Kidney capillary endothelial cell (primary cell): Measurements from ENCODE around the gene NLRC5.
"Not testable (repeated sequence)": the region's sequence is repeated elsewhere in the genome, so short reads cannot be mapped to it uniquely, and the experiment has no call there.

ENCODE experiments used
- DNase-seq: peaks from one replicate; pipeline ENCODE4 v3.0.0-alpha.2; 2018; ENCODE audit warnings: low spot score

NLRC5 gene

DNA sequence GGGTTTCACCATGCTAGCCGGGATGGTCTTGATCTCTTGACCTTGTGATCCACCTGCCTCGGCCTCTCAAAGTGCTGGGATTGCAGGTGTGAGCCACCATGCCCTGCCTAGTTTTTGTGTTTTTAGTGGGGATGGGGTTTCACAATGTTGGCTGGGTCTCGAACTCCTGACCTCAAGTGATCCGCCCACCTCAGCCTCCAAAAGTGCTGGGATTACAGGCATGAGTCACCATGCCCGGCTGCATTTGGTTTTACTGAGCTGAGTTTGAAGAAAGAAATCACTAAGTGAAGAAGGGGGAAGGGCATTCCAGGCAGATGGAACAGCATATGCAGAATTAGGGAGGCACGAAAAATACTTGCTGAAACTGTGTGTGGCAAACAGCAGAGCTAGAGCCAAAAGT, 110.6 kb downstream of the NLRC5 start:
- not testable (repeated sequence) for DNase-seq

DNA sequence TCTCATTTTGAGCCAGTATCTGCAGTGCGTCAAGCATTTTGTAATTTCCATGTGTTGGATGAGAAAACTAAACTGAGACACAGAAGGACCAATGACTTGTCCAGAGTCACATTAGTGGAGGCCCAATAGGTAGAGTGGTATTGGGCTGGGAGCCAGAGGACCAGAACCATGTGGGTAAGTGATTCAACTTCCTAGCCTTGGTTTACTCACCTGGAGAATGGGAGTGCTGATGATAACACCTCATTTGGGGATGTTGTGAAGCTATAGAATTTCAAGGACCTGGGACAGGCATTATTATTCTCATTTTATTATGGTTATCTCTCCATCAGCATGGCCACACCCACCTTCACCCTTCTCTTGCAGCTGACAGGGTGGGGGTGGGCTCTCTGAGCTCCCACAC, 111.1 kb downstream of the NLRC5 start:
- DNase-seq: no peak

DNA sequence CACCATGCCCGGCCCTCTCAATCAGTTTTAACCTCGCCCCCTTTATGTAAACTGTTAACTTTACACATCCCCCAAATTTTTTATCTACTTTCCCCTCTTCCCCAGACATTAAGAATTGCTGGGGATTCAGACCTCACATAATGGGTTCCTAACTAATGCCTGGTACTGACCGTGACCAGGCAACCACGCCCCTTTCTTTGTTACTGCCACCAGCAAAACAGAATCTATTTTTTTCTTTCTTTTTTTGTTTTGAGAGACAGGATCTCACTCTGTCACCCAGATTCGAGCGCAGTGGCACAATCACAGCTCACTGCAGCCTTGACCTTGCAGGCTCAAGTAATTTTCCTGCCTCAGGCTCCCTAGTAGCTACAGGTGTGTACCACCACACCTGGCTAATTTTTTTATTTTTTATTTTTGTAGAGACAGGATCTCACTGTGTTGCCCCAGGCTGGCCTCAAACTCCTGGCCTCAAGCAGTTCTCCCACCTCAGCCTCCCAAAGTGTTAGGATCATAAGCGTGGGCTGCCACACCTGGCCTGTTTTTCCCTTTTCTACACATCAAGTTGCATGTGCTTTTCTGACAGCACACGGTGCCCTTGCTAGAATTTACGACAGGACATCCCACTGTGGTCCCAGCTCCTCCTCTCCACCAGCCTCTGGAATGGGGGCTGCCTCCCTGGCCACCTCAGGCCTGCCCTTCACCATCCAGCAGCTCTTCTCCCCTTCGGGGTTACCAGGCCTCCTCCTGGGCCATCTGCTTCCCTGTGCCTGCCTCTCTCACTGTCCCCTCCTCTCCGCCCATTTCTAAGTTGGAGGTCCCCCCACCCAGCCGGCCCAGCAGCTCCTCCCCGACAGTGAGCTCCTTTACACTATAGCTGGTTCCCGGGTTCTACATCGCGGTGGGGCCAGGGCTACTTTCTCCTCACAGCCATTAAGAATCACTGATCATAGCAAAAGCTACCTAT, 113.8 kb downstream of the NLRC5 start:
- no peak for DNase-seq

- DNase-seq: no peak
Measured at GRCh38 chr16:57104706-57105105, 115.3 kb downstream of the NLRC5 start.

DNA sequence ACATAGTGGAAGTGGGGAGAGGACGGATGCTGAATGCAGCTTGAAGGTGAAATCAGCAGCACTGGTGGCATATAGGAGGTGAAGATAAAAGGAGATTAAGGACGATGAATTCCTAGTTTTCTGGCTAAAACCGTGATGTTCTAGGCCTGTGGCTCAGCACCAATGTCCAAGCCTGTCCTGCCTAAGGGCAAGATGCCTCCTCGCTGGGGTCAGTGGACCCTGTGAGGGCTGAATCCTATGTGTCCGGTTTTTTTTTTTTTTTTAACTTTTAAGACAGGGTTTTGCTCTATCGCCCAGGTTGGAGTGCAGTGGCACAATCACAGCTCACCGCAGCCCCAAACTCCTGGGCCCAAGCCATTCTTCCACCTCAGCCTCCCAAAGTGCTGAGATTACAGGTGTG, 115.8 kb downstream of the NLRC5 start:
- no peak for DNase-seq

- DNase-seq: peak; percentile 72
Measured at GRCh38 chr16:57106767-57107166, 117.4 kb downstream of the NLRC5 start.

- no peak for DNase-seq
Measured at GRCh38 chr16:57107321-57107922, 118.1 kb downstream of the NLRC5 start.

GRCh38 chr16:57108432-57108831, 119.1 kb downstream of the NLRC5 start:
- no peak for DNase-seq

- not testable (repeated sequence) for DNase-seq
Measured at GRCh38 chr16:57109259-57110105, 120.1 kb downstream of the NLRC5 start.

DNA sequence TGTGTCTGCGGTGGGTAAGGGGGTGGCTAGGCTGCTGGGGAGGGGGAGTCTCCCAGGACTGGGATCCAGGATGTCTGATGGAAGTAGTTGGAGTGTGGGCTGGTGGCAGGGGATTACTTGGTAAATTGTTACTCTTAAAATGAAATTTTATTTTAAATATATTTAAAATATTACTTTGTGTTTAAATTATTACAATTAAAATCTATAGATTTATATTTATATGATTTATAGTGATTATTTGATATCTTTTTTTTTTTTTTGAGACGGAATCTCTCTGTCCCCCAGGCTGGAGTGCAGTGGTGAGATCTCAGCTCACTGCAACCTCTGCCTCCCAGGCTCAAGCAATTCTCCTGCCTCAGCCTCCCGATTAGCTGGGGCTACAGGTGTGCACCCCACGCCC, 121.6 kb downstream of the NLRC5 start:
- no peak for DNase-seq

GRCh38 chr16:57111420-57111819, 122.1 kb downstream of the NLRC5 start:
- DNase-seq: no peak

- no peak for DNase-seq
Measured at GRCh38 chr16:57112403-57113041, 123.2 kb downstream of the NLRC5 start.

DNA sequence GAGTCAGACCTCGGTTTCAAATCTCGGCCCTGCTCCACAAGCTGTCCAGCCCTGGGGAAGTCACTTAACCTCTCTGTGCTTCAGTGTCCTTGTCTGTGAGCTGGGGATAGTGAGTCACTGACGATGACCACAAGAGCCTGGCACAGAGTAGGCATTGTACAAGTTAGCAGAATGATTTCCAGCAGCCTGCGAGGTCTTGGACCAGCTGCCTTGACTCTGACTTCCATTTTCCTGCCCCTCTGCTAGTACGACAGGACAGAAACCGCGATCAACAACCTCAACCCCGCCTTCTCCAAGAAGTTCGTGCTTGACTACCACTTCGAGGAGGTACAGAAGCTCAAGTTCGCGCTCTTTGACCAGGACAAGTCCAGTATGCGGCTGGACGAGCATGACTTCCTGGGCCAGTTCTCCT, 123.7 kb downstream of the NLRC5 start:
- DNase-seq: no peak

DNA sequence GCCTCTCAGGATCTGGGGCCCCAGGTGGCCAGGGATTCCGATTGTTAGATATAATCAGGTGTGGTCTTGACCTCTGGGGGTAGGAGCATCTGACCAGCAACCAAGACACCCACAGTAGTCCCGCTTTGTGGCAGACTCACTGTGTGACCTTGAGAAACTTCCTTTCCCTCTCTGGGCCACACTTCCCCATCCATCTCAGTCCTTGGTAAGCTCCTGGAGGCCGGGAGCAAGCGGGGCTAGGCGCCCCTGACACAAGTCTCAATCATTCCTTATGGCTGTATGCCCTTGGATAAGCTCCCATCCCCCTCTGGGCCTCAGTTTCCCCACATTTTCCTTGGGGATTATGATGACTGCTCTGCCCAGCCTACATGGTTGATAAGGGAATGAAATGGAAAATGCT, 124.3 kb downstream of the NLRC5 start:
- no peak for DNase-seq

- no peak for DNase-seq
Measured at GRCh38 chr16:57115168-57115513, 125.8 kb downstream of the NLRC5 start.

- no peak for DNase-seq
Measured at GRCh38 chr16:57115514-57116182, 126.3 kb downstream of the NLRC5 start.

- DNase-seq: no peak
Measured at GRCh38 chr16:57118461-57119084, 129.2 kb downstream of the NLRC5 start.

DNA sequence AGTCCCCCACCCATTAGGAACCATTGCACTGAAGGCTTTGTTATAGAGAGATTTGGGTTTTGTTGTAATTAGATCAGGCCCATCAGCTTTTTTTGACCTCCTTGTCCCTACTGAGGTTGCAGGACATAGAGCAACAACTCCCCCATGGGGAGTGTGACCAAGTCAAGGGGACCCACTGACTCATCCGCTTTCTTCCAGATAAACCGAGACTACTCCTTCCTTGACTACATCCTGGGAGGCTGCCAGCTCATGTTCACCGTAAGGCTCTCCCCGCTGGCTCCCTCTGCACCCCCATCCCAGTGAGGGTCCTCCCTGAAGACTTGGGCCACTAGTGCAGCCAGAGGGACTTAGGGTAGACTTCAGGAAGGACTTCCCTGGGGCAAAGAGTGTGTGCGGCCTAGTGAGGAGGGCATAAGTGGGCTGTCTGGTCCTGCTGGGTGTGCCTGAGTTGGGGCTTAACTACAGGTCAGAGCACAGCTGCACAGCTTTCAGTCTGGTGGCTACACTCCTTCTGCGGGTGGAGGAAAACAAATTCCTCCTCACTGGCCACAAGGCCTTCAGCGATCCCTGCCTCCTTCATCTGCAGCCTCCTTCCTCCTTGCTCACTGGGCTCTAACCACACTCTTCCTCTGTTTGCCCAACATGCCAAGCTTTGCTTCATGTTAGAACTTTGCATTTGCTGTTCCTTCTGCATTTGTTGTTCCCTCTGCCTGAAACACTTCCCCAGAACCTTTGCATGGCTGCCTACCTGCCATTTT, 134.0 kb downstream of the NLRC5 start:
- DNase-seq: no peak

DNA sequence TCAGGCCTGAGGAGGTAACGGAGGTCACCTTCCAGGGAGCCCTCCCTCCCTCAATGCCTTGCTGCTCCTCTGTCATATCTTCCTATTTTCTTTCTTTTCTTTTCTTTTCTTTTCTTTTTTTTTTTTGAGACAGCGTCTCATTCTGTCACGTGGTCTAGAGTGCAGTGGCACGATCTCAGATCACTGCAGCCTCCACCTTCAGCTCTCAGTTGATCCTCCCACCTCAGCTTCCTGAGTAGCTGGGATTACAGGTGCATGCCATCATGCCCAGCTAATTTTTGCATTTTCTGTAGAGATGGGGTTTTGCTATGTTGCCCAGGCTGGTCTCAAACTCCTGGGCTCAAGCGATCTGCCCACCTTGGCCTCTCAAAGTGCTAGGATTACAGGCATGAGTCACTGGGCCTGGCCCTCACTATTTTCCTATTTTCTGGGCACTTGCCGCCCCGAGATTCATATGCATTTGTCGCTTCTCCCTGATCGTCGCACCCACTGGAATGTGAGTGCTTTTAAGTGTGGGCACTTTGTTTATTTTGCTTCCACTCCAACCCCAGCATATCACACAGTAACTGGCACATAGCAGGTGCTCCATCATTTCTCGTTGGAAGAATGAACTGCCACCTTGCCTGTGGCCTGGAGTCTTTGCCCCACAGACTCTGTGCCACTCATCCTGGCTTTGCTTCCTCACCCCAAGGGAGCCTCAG, 134.8 kb downstream of the NLRC5 start:
- DNase-seq: no peak

DNA sequence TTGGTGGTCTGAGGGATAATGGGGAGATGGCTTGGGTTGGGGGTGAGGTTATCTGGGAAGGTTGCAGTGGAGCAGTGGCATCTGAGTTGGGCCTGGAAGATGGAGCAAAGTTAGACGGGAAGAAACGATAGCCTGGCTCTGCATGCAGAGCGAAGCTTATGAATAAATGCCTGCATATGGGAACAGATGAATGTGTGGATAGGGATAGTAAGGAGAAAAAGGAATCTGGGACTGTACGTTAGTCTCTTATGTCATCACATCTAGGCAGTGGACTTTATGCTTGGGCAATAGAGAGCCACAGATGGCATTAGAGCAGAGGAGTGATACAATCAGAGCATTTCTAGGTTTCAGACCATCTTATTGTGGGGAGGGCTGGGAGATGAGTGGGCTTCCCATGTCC, 136.0 kb downstream of the NLRC5 start:
- no peak for DNase-seq
